A549 (cell line): ENCODE results near the gene USP34. TPM values are rescaled to one million over a fixed set of nuclear protein-coding genes. Genes with fewer than 3 reads are reported as not detected.

ENCODE experiments used
- ATAC-seq, 2 experiments: fragments of 200-7000 bp in 1 of 2; fragments of >200 bp in 1 of 2; cut with Nextera tagmentation in 1 of 2; cut with Tn5 transposase in 1 of 2; 3 replicates each; pipeline versions ENCODE4 v1.8.0 to v1.9.1; 2018 to 2020; ENCODE audit warnings: mild to moderate bottlenecking in 1 of 2, moderate library complexity in 1 of 2
- CTCF ChIA-PET: fragments of 300-600 bp; sonication (Branson Sonifier 250); formaldehyde crosslinking; extraction: SDS; loops from one replicate; lab custom pipeline; 2021; ENCODE audit warnings: antibody characterized with exemption, inconsistent platforms; lab: Yijun Ruan, JAX
- POLR2A ChIA-PET: fragments of 350-600 bp; formaldehyde crosslinking; extraction: SDS; loops from one replicate; lab custom pipeline; 2021; ENCODE audit warnings: antibody characterized with exemption, inconsistent platforms; lab: Yijun Ruan, JAX
- DNase-seq, 2 experiments: peaks; one replicate each; pipeline versions ENCODE4 v3.0.0 to v3.0.0-alpha.2; 2011 to 2016; ENCODE audit warnings: low read depth in 1 of 2, low spot score in 1 of 2
- FAIRE-seq: peaks from 2 replicates; lab custom pipeline; 2011; peaks lifted over from hg19 to GRCh38; lab: Jason Lieb, UNC
- H3K27ac ChIP-seq, 2 experiments: fragments of >200 bp; sonication (Bioruptor Twin); formaldehyde crosslinking; 3 replicates each; pipeline ENCODE4 v1.5.1; 2016 to 2017
- H3K4me1 ChIP-seq: fragments of >200 bp; sonication (Bioruptor Twin); formaldehyde crosslinking; 3 replicates; pipeline ENCODE4 v1.6.1; 2016
- H3K4me2 ChIP-seq: fragments of >200 bp; sonication (Bioruptor Twin); formaldehyde crosslinking; 3 replicates; pipeline ENCODE4 v1.6.1; 2016
- H3K4me3 ChIP-seq: fragments of >200 bp; sonication (Bioruptor Twin); formaldehyde crosslinking; 3 replicates; pipeline ENCODE4 v1.5.1; 2016
- H3K9me3 ChIP-seq: fragments of >200 bp; sonication (Bioruptor Twin); formaldehyde crosslinking; 3 replicates; pipeline ENCODE4 v1.6.1; 2016
- ATOH8 ChIP-seq: fragments of 250-450 bp; sonication (Bioruptor Pico); IDR thresholded peaks from 2 replicates; pipeline ENCODE4 v1.5.0; 2020; ENCODE audit warnings: low read depth, mild to moderate bottlenecking, moderate library complexity
- CBX2 ChIP-seq: fragments of 200-600 bp; sonication (generic); IDR thresholded peaks from 2 replicates; pipeline ENCODE4 v1.6.1; 2016; ENCODE audit warnings: low read depth, mild to moderate bottlenecking, borderline replicate concordance
- E2F6 ChIP-seq: IDR thresholded peaks from 2 replicates; pipeline ENCODE4 v1.6.1; 2012; ENCODE audit warnings: low read depth, borderline replicate concordance
- EHMT2 ChIP-seq: fragments of 200-600 bp; sonication (generic); IDR thresholded peaks from 2 replicates; pipeline ENCODE4 v1.6.1; 2016; ENCODE audit warnings: antibody characterized with exemption, low read depth, mild to moderate bottlenecking, moderate library complexity
- ELK1 ChIP-seq: fragments of 150-350 bp; IDR thresholded peaks from 2 replicates; pipeline ENCODE4 v1.6.1; 2014; ENCODE audit warnings: low read depth, mild to moderate bottlenecking, low read length
- HEYL ChIP-seq: fragments of 250-450 bp; sonication (Bioruptor Pico); IDR thresholded peaks from 2 replicates; pipeline ENCODE4 v1.8.0; 2021; ENCODE audit warnings: mild to moderate bottlenecking, moderate library complexity
- HMGXB4 ChIP-seq: fragments of 250-450 bp; sonication (Bioruptor Pico); IDR thresholded peaks from 2 replicates; pipeline ENCODE4 v1.5.0; 2021; ENCODE audit warnings: mild to moderate bottlenecking, moderate library complexity, borderline replicate concordance
- HOXA7 ChIP-seq: fragments of 250-450 bp; sonication (Bioruptor Pico); IDR thresholded peaks from 2 replicates; pipeline ENCODE4 v1.5.0; 2020; ENCODE audit warnings: mild to moderate bottlenecking, moderate library complexity
- MAFK ChIP-seq: fragments of 450-650 bp; IDR thresholded peaks from 2 replicates; pipeline ENCODE4 v1.6.1; 2014; ENCODE audit not compliant: partially characterized antibody
- MAX ChIP-seq: IDR thresholded peaks from 2 replicates; pipeline ENCODE4 v1.6.1; 2012
- NPAS2 ChIP-seq: fragments of 250-450 bp; sonication (Bioruptor Pico); IDR thresholded peaks from 2 replicates; pipeline ENCODE4 v1.8.0; 2022; ENCODE audit warnings: mild to moderate bottlenecking, moderate library complexity, borderline replicate concordance
- NR3C1 ChIP-seq: fragments of >200 bp; sonication (Bioruptor Twin); formaldehyde crosslinking; IDR thresholded peaks from 3 replicates; pipeline ENCODE4 v1.6.1; 2017
- POLR2AphosphoS2 ChIP-seq: conservative IDR thresholded peaks from 2 replicates; pipeline ENCODE4 v1.6.1; 2012; ENCODE audit warnings: low read length, improper control_type of control experiment, inconsistent platforms
- RAD21 ChIP-seq, 2 experiments: fragments of >200 bp in 1 of 2; sonication (Bioruptor Twin) in 1 of 2; formaldehyde crosslinking in 1 of 2; IDR thresholded peaks in 1 of 2; conservative IDR thresholded peaks in 1 of 2; 2 replicates in 1 of 2; 3 replicates in 1 of 2; pipeline ENCODE4 v1.6.1; 2012 to 2018; ENCODE audit warnings: inconsistent platforms in 1 of 2
- REST ChIP-seq: fragments of 200-600 bp; sonication (generic); IDR thresholded peaks from 2 replicates; pipeline ENCODE4 v1.6.1; 2016; ENCODE audit warnings: antibody characterized with exemption, mild to moderate bottlenecking, moderate library complexity
- RNF2 ChIP-seq: fragments of 200-600 bp; sonication (generic); IDR thresholded peaks from 2 replicates; pipeline ENCODE4 v1.6.1; 2016; ENCODE audit warnings: low read depth, mild to moderate bottlenecking, antibody characterized with exemption, moderate library complexity, borderline replicate concordance
- ZC3H11A ChIP-seq: fragments of 450-650 bp; IDR thresholded peaks from 2 replicates; pipeline ENCODE4 v1.6.1; 2014; ENCODE audit warnings: antibody characterized with exemption, mild to moderate bottlenecking
- ZNF302 ChIP-seq: fragments of 250-450 bp; sonication (Bioruptor Pico); IDR thresholded peaks from 2 replicates; pipeline ENCODE4 v1.9.0; 2021; ENCODE audit warnings: inconsistent platforms, mild to moderate bottlenecking, moderate library complexity
- WGBS: methylation state at CpG from one replicate; pipeline ENCODE4 v1.1.6; 2017; ENCODE audit errors: missing lambda C conversion rate; 5-methylcytosine and 5-hydroxymethylcytosine counted together
- polyA plus RNA-seq, 4 experiments: library from polyadenylated mRNA; depleted of rRNA in 3 of 4; stranded (reverse); fragments of >200 nt; fragmentation: RNase III in 1 of 4; extraction: RNeasy Plus Mini Kit Qiagen cat#74134 plus additional on column Dnase treatment in 1 of 4; gene quantifications; 2 replicates in 3 of 4; 3 replicates in 1 of 4; pipeline ENCODE4 v1.2.3, GENCODE V29; 2011 to 2017

USP34 gene
- polyA plus RNA-seq, 2 of the 4 experiments (the other 2 are of a cell fraction) = 47.7 to 132 TPM

GRCh38 chr2:61454383-61454782 is 16.5 kb downstream of the USP34 start:
- Histone ChIP-seq H3K4me1 (peaks cover 31% of the 10 kb centered on the region), H3K9me3 (peaks cover 2% of the 10 kb centered on the region; the same call in 1 of the 3 replicates), H3K27ac (no peak overlapping the region), H3K4me2 (no peak overlapping the region), H3K4me3 (no peak overlapping the region)
- ChIA-PET CTCF (interaction anchor here (1.7 to 2.0 kb wide), 2 partner anchors 11 to 28 kb away, joined by 5 to 6 read pairs; no protein-coding TSS in a partner anchor), POLR2A (no interaction called here)
- 92% methylated on average over 5 of the region's 5 CpGs for WGBS
- peak in 1 of 2 experiments; percentile 45; a peak in 3 of 6 replicates for ATAC-seq
- no peak for DNase-seq
- TF ChIP-seq POLR2AphosphoS2 (no peak), EHMT2 (no peak), CBX2 (no peak), ZC3H11A (no peak), ATOH8 (CRISPR knock-in tag) (no peak), ZNF302 (CRISPR knock-in tag) (no peak), REST (no peak)
- no peak for FAIRE-seq

GRCh38 chr2:61452392-61452791 is 18.5 kb downstream of the USP34 start:
- 92% methylated on average over 8 of the region's 8 CpGs for WGBS
- Histone ChIP-seq H3K4me1 (peaks cover 16% of the 10 kb centered on the region), H3K4me2 (no peak overlapping the region), H3K27ac (no peak overlapping the region), H3K9me3 (peaks cover 3% of the 10 kb centered on the region; the same call in 1 of the 3 replicates), H3K4me3 (no peak overlapping the region)
- ATAC-seq (no peak), FAIRE-seq (no peak), DNase-seq (no peak)
- POLR2A ChIA-PET = no interaction called here
- TF ChIP-seq EHMT2 (no peak), NPAS2 (CRISPR knock-in tag) (no peak), HEYL (CRISPR knock-in tag) (no peak), HMGXB4 (CRISPR knock-in tag) (no peak), MAX (no peak), RNF2 (no peak), HOXA7 (CRISPR knock-in tag) (no peak), ELK1 (no peak), ATOH8 (CRISPR knock-in tag) (no peak), NR3C1 (no peak), POLR2AphosphoS2 (no peak), MAFK (no peak), RAD21 (conservative IDR thresholded peaks at IDR 0.05 in 1 of 2, IDR thresholded peaks at IDR 0.05 in 1 of 2) (no peak), ZNF302 (CRISPR knock-in tag) (no peak), E2F6 (no peak)
- CTCF ChIA-PET = interaction anchor here (1.2 kb wide), 1 partner anchor 26 kb away, joined by 3 read pairs; no protein-coding TSS in a partner anchor
